Ovary (tissue), 3 donors: ENCODE data around the gene URB2.

ENCODE experiments used
- EP300 ChIP-seq: sonication (generic); formaldehyde crosslinking; IDR thresholded peaks from one replicate; pipeline ENCODE4 v1.6.1; 2017; ENCODE audit warnings: antibody characterized with exemption
- POLR2A ChIP-seq: fragments of 450-650 bp; IDR thresholded peaks from one replicate; pipeline ENCODE4 v1.6.1; 2017; ENCODE audit warnings: antibody characterized with exemption, mild to moderate bottlenecking, moderate library complexity
- TF ChIP-seq, protein P1 (sequence below), 3 donors: fragments of 450-650 bp in 2 of 3; fragments of 200-600 bp in 1 of 3; IDR thresholded peaks; one replicate each; pipeline versions ENCODE4 v1.5.1 to v1.8.0; 2016 to 2022; ENCODE audit warnings: antibody characterized with exemption in 3 of 3, mild to moderate bottlenecking in 1 of 3
- donor health status: DM: no; HTN: no; CAD: no.

DNA sequence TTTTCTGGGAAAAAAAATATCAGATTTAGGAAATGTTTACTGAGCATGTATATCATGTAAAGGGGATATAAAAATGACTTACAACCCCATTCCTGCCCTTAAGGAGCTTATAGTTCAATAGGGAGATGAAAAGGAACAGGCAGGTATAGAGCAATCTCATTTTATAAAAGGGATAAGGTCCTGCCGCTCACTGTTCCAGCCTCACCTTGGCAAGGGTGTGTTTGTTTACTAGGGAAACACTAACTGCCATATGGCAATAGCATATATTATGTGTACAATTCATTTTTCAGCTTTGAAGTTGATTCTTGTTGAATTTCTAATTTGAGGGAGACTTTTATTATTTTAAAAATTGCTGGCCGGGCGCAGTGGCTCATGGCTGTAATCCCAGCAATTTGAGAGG is 25.5 kb downstream of the URB2 start:
- TF ChIP-seq POLR2A: no peak
- TF ChIP-seq, protein P1, sequence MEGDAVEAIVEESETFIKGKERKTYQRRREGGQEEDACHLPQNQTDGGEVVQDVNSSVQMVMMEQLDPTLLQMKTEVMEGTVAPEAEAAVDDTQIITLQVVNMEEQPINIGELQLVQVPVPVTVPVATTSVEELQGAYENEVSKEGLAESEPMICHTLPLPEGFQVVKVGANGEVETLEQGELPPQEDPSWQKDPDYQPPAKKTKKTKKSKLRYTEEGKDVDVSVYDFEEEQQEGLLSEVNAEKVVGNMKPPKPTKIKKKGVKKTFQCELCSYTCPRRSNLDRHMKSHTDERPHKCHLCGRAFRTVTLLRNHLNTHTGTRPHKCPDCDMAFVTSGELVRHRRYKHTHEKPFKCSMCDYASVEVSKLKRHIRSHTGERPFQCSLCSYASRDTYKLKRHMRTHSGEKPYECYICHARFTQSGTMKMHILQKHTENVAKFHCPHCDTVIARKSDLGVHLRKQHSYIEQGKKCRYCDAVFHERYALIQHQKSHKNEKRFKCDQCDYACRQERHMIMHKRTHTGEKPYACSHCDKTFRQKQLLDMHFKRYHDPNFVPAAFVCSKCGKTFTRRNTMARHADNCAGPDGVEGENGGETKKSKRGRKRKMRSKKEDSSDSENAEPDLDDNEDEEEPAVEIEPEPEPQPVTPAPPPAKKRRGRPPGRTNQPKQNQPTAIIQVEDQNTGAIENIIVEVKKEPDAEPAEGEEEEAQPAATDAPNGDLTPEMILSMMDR (IDR thresholded peaks at IDR 0.05): no peak
- no peak for TF ChIP-seq EP300
